IPS DF 6.9 (cell line): ENCODE data around the gene ANGEL1.

Source experiments
- DNase-seq: peaks from one replicate; pipeline ENCODE4 v3.0.0-alpha.2; 2013; ENCODE audit warnings: low read depth, low spot score
- H3K27ac ChIP-seq: one replicate; pipeline ENCODE4 v1.5.1; 2013; ENCODE audit warnings: low read length, control low read depth
- H3K27me3 ChIP-seq: 2 replicates; pipeline ENCODE4 v1.6.1; 2013; ENCODE audit warnings: mild to moderate bottlenecking, low read length; ENCODE audit not compliant: control insufficient read depth, insufficient read depth
- H3K36me3 ChIP-seq: 2 replicates; pipeline ENCODE4 v1.6.1; 2013; ENCODE audit warnings: low read length; ENCODE audit not compliant: control insufficient read depth, insufficient read depth
- H3K4me1 ChIP-seq: 2 replicates; pipeline ENCODE4 v1.6.1; 2013; ENCODE audit warnings: low read length; ENCODE audit not compliant: control insufficient read depth, insufficient read depth
- H3K4me3 ChIP-seq: 2 replicates; pipeline ENCODE4 v1.5.1; 2013; ENCODE audit warnings: mild to moderate bottlenecking, low read length
- H3K9me3 ChIP-seq: 2 replicates; pipeline ENCODE4 v1.6.1; 2013; ENCODE audit warnings: low read length, inconsistent platforms; ENCODE audit not compliant: control insufficient read depth, insufficient read depth
- WGBS: extraction: QIAGEN DNeasy Blood & Tissue Kit; methylation state at CpG from one replicate; pipeline ENCODE4 v1.1.7; 2013; ENCODE audit warnings: mixed read lengths, missing lambda C conversion rate; ENCODE audit not compliant: insufficient read length, insufficient coverage; 5-methylcytosine and 5-hydroxymethylcytosine counted together

The ANGEL1 gene

DNA sequence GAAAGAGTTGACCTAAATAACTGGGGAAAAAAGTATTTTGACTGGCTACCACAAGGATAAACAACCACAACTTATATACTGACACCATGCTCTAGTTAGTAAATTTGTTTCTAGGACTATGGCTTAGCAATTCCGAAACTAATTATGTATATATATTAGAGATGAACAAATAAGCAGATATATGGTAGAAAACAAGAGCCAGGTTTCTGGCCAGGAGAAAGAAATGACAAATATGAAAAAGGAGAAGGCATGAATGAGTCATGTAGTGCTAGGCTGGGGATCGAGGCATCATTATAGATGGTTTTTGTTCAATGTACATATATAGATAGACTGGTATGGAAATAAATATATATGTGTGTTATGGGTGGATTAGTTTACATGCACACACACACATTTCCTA is 8.0 kb upstream of the ANGEL1 start:
- DNase-seq = no peak
- Histone ChIP-seq H3K9me3 (no peaks in the 10 kb centered on the region; the same call in 1 of the 2 replicates), H3K27ac (no peak overlapping the region), H3K36me3 (no peaks in the 10 kb centered on the region), H3K27me3 (no peaks in the 10 kb centered on the region), H3K4me1 (no peaks in the 10 kb centered on the region), H3K4me3 (no peak overlapping the region)
- WGBS = no CpG with 5 or more reads among the region's 2 CpGs

DNA sequence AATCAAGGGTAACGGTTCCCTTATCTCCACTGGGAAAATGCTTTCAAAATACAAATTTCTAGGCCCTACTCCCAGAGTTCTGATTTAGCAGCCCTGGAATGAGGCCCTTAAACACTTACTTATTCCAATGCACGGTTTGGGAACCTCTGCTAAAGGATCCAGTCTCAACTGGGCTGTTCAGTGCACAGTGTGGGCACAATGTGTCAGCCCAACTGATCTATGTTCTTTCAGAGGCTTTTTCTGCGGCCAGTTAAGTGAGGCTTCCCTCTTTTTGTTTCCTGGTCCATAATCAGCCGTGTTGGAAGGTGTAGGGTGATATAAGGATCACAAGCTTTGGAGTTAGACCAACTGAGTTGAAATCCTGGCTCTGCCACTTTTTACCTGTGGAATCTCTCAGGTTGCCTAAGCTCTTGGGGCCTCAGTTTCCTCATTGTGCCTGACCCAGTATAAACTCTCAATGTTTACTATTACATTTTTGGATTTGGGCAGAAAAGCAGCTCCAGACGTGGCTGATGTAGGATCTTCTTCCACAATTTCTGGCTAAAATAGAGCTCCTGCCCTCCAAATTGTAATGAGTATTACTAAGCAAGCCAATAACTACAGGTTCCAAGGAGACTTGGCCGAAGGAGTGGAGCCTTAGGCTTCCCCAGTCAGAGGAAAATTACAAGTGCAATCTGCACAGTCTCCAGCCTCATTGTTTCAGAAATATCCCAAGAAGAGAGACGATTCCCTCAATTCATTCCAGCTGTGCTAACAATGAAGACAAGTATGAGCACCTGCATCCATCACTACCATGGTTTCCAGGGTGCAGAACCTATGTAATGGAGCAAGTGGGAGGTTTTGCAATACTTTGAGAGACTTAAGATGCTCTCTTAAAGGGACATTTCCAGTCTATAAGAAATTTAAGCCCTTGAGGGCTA is 2.3 kb upstream of the ANGEL1 start:
- Histone ChIP-seq H3K9me3 (no peaks in the 10 kb centered on the region; the same call in 1 of the 2 replicates), H3K4me3 (no peak overlapping the region), H3K27ac (no peak overlapping the region), H3K4me1 (no peaks in the 10 kb centered on the region), H3K36me3 (no peaks in the 10 kb centered on the region), H3K27me3 (no peaks in the 10 kb centered on the region)
- DNase-seq = no peak
- WGBS = no CpG with 5 or more reads among the region's 7 CpGs

DNA sequence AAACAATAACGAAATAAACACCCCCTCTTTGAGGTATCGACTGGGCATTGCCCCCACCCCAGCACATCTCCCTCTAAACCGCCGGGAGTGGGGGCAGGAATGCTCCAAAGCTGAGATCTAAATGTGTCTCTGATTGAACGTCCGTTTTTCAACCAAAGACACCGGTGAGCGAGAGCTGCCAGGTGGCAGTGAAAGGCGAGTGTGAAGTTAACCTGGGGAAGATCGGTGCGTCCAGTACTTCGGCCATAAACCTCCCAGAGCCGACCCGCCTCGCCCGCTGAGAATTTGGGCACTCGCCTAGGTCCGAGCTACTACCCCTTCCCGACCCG is 625 bp downstream of the ANGEL1 start:
- H3K27me3 ChIP-seq = no peaks in the 10 kb centered on the region
- no peaks in the 10 kb centered on the region for H3K9me3 ChIP-seq
- no peak overlapping the region for H3K27ac ChIP-seq
- DNase-seq = no peak
- WGBS = no CpG with 5 or more reads among the region's 20 CpGs
- peak overlapping the region; percentile 74; the same call in 1 of the 2 replicates for H3K4me3 ChIP-seq
- H3K36me3 ChIP-seq = peaks cover 9% of the 10 kb centered on the region; the same call in 1 of the 2 replicates
- no peaks in the 10 kb centered on the region for H3K4me1 ChIP-seq

- no CpG with 5 or more reads among the region's 4 CpGs for WGBS
- Histone ChIP-seq H3K27ac (no peak overlapping the region), H3K9me3 (no peaks in the 10 kb centered on the region), H3K4me1 (no peaks in the 10 kb centered on the region), H3K4me3 (peak overlapping the region; percentile 74; the same call in 1 of the 2 replicates), H3K27me3 (no peaks in the 10 kb centered on the region), H3K36me3 (peaks cover 9% of the 10 kb centered on the region; the same call in 1 of the 2 replicates)
- no peak for DNase-seq
Measured at GRCh38 chr14:76811561-76811960, 1.1 kb downstream of the ANGEL1 start.

- H3K36me3 ChIP-seq = peaks cover 13% of the 10 kb centered on the region; the same call in 1 of the 2 replicates
- H3K4me3 ChIP-seq = no peak overlapping the region
- H3K27ac ChIP-seq = no peak overlapping the region
- no peaks in the 10 kb centered on the region for H3K27me3 ChIP-seq
- no peak for DNase-seq
- no peaks in the 10 kb centered on the region for H3K4me1 ChIP-seq
- no peaks in the 10 kb centered on the region for H3K9me3 ChIP-seq
- no CpG with 5 or more reads among the region's 9 CpGs for WGBS
Measured at GRCh38 chr14:76810953-76811400, 1.7 kb downstream of the ANGEL1 start.

- no CpG with 5 or more reads among the region's 3 CpGs for WGBS
- no peaks in the 10 kb centered on the region for H3K9me3 ChIP-seq
- H3K4me3 ChIP-seq = no peak overlapping the region
- no peaks in the 10 kb centered on the region for H3K4me1 ChIP-seq
- DNase-seq = no peak
- peaks cover 13% of the 10 kb centered on the region; the same call in 1 of the 2 replicates for H3K36me3 ChIP-seq
- no peak overlapping the region for H3K27ac ChIP-seq
- H3K27me3 ChIP-seq = no peaks in the 10 kb centered on the region
Measured at GRCh38 chr14:76810525-76810924, 2.2 kb downstream of the ANGEL1 start.

- Histone ChIP-seq H3K9me3 (no peaks in the 10 kb centered on the region), H3K27ac (no peak overlapping the region), H3K4me1 (no peaks in the 10 kb centered on the region), H3K36me3 (peaks cover 15% of the 10 kb centered on the region; the same call in 1 of the 2 replicates), H3K27me3 (no peaks in the 10 kb centered on the region), H3K4me3 (no peak overlapping the region)
- DNase-seq = no peak
- WGBS = no CpG with 5 or more reads among the region's 4 CpGs
Measured at GRCh38 chr14:76808990-76809389, 3.7 kb downstream of the ANGEL1 start.

DNA sequence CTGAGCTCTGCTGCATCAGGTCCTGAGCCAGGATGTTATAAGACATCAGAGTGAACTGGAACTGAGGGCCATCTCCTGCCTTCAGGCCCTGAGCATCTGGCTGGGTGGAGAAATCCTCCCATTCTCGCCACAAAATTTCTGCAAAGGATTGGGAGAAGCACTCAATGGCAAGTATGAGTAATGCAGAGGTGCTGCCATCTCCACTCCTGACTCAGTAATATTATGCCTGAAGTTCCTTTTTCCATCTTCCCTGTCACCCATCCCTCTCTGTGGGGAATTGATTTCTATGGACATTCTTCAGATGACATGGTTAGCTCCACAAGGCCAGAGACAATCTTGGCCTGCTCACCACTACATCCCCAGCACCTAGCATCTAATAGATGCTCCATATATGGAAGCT is 4.7 kb downstream of the ANGEL1 start:
- no peak for DNase-seq
- peaks cover 23% of the 10 kb centered on the region; the same call in 1 of the 2 replicates for H3K36me3 ChIP-seq

GRCh38 chr14:76806446-76806845 is 6.2 kb downstream of the ANGEL1 start:
- no peak overlapping the region for H3K27ac ChIP-seq
- no peak overlapping the region for H3K4me3 ChIP-seq
- no CpG with 5 or more reads among the region's 12 CpGs for WGBS
- H3K9me3 ChIP-seq = no peaks in the 10 kb centered on the region
- no peak for DNase-seq
- H3K4me1 ChIP-seq = no peaks in the 10 kb centered on the region
- peaks cover 23% of the 10 kb centered on the region; the same call in 1 of the 2 replicates for H3K36me3 ChIP-seq
- H3K27me3 ChIP-seq = no peaks in the 10 kb centered on the region

More for the DNA sequence above, 4.7 kb downstream of the ANGEL1 start:
- Histone ChIP-seq H3K4me3 (no peak overlapping the region), H3K4me1 (no peaks in the 10 kb centered on the region), H3K27me3 (no peaks in the 10 kb centered on the region), H3K9me3 (no peaks in the 10 kb centered on the region), H3K27ac (no peak overlapping the region)
- WGBS = no CpG with 5 or more reads among the region's 1 CpG

GRCh38 chr14:76793956-76794355 is 18.7 kb downstream of the ANGEL1 start:
- Histone ChIP-seq H3K9me3 (no peaks in the 10 kb centered on the region), H3K4me3 (no peak overlapping the region), H3K4me1 (no peaks in the 10 kb centered on the region), H3K27me3 (no peaks in the 10 kb centered on the region), H3K27ac (no peak overlapping the region), H3K36me3 (peaks cover 15% of the 10 kb centered on the region; the same call in 1 of the 2 replicates)
- no peak for DNase-seq
- no CpG with 5 or more reads among the region's 5 CpGs for WGBS
